Stimulated activated CD4-positive, alpha-beta T cell treated with anti-CD3 and anti-CD28 coated beads, Interleukin-2, amount 100 ng/mL, for 48 hours (primary cell): ENCODE measurements around the gene HMGA1.
"Not testable (repeated sequence)": the region's sequence is repeated elsewhere in the genome, so short reads cannot be mapped to it uniquely, and the experiment has no call there.

Experiments used
- DNase-seq, 2 donors: peaks; one replicate each; pipeline ENCODE4 v3.0.0-alpha.2; 2020

Gene HMGA1

DNA sequence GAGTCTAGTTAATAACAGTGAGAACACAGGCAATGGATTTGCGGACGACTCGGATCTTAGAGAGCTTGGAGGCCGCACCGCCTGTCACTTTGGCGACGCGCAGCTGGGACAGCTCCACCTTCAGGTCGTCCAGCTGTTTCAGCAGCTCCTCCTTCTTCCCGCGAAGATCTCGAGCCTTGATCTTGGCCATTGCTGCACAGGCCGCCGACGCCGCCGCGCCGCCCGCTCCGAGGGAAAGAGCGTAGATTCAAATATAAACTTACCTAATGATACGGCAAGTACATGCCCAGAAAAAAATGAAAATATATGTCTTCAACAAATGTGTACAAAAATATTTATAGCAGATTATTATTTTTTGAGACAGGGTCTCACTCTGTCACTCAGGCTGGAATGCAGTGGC is 26.8 kb downstream of the HMGA1 start:
- DNase-seq, result not testable (repeated sequence)

- no peak for DNase-seq
These were observed 31.1 kb downstream of the HMGA1 start for GRCh38 chr6:34267746-34268145.

DNA sequence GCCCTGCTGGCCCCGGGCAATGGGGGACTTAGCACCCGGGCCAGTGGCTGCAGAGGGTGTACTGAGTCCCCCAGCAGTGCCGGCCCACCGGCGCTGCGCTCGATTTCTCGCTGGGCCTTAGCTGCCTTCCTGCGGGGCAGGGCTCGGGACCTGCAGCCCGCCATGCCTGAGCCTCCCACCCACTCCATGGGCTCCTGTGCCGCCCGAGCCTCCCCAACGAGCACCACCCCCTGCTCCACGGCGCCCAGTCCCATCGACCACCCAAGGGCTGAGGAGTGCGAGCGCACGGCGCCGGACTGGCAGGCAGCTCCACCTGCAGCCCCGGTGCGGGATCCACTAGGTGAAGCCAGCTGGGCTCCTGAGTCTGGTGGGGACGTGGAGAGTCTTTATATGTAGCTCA is 32.5 kb downstream of the HMGA1 start:
- DNase-seq, result not testable (repeated sequence)

DNA sequence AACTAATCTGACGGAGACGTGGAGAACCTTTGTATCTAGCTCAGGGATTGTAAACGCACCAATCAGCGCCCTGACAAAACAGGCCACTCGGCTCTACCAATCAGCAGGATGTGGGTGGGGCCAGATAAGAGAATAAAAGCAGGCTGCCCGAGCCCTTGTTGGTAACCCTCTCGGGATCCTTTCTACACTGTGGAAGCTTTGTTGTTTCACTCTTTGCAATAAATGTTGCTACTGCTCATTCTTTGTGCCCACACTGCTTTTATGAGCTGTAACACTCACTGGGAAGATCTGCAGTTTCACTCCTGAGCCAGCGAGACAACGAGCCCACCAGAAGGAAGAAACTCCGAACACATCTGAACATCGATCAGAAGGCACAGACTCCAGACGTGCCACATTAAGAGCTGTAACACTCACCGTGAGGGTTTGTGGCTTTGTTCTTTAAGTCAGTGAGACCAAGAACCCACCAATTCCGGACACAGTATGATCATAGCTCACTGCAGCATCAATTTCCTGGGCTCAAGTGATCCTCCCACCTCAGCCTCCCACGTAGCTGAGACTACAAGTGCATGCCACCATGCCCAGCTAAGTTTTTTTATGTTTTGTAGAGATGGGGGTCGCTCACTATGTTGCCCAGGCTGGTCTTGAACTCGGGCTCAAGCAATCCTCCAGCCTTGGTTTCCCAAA is 33.1 kb downstream of the HMGA1 start:
- not testable (repeated sequence) for DNase-seq

DNA sequence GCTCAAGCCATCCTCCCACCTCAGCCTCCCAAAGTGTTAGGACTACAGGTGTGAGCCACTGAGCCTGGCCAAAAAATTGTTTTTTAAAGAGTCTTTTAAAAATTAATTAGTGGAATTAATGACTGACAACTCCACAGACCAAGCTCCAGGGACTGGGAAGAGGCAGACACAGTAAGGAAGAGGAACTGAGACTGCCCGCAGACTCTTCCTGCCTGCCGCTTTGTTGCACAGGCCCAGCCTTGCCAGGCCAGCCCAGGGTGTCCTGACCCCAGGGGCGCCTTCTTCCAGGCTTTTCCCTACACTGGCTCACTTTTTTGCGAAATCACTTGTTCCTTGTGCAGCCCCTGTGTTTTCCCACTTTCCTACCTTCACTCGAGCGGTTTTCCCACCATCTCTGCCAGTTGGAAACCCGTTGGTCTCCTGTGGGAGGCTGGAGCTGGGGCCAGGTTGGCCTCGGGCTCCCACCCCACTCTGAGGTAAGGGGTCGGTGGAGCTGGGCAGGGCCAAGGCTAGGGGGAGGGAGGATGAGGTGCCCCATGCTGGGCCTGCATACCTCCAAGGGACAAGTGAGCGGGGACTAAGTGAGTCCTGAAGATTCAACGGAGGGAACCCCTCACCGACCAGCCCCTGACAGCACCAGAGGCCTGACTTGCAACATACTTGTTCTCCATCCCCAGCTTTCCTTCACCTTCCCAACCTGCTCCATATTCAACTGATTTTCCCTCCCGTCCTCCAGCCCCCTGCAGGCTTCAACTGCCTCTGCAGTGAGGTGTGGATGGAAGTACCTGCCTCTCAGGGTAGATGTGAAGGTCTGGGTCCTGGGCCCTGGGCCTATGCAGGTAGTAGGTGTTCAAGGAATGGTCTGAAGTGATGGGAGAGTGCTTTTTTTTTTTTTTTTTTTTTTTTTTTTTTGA is 35.6 kb downstream of the HMGA1 start:
- DNase-seq, result no peak

DNA sequence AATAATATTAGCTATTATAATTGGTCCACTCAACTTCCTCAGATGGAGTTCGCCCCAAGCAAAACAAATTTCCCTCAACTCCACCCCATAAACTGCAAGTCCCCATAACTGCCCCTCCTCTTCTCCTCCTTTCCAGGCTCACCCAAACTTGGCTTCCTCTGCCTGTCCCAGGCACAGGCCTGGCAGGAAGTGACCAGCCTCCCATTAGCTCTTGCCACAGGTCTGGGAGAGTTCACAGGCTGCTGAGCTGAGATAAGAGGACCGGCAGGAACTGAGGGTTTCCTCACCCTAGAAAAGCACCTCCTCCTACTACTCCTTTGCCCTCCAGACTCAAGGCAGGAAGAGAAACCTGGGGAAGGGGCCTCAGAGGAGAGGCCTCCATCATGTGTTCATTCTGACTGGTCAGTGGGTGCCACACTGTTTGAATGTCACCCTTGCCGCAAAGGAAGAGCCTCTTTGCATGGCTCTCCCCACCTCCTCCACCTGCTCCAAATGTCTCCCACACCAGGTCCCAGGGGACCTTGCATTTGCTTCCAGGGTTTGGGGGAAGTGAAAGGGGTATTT is 36.7 kb downstream of the HMGA1 start:
- DNase-seq, result no peak

DNA sequence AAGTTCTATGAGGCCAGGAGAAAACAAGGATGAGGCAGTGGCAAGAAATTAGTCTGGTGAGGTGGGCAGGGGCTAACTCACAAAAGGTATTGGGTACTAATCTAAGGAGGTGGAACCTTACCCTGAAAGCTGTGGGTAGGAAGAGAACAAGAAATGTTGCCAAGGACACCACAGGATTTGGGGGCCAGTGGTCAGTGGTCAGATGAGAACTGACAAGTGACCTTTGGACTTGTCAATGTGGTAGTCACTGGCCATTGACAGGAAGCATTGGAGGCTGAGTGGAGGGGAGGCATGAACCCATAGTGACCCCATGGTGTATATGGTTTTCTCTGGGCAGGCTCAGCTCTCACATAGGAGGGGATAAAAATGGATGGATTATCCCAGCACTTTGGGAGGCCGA is 37.5 kb downstream of the HMGA1 start:
- DNase-seq, result no peak

DNA sequence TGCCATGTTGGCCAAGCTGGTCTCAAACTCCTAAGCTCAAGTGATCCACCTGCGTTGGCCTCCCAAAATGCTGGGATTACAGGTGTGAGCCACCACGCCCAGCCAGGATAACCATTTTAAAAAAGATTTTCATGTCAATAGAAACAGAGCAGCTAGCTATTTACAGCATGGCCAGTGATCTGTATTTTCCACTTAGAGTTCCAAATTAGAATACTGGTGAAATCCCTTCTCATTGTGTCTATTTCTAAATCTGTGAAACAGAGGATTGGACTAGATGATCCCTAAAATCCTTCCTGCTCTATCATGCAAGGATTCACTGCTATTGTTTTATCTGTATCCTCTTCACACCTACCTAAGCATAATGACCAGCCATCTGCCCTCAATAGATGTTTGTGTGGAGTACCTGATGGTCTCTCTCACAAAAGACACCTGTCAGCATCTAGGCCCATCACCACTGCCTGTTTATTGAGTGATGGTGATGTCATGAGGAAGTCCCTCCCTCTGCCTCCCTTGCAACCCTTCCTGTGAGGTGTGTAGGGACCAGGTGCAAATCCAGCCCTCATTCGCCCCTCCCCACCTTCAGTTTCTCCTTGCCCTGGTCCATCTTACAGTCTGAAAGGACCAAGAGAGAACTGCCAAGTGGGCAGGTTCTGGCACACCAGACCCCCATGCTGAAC is 38.6 kb downstream of the HMGA1 start:
- DNase-seq, result no peak

DNA sequence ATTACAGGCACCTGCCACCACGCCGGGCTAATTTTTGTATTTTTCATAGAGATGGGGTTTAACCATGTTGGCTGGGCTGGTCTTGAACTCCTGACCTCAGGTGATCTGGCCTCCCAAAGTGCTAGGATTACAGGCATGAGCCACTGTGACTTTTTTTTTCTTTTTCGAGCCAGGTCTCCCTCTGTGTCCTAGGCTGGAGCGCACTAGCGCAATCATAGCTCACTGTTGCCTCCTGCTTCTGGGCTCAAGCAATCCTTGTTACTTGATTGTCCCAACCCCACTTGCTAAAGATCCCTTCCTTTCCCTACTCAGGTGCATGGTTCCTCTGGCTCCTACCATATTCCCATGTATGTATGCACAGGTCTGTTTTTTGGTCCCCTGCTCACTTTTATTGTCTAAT is 39.5 kb downstream of the HMGA1 start:
- no peak for DNase-seq

DNA sequence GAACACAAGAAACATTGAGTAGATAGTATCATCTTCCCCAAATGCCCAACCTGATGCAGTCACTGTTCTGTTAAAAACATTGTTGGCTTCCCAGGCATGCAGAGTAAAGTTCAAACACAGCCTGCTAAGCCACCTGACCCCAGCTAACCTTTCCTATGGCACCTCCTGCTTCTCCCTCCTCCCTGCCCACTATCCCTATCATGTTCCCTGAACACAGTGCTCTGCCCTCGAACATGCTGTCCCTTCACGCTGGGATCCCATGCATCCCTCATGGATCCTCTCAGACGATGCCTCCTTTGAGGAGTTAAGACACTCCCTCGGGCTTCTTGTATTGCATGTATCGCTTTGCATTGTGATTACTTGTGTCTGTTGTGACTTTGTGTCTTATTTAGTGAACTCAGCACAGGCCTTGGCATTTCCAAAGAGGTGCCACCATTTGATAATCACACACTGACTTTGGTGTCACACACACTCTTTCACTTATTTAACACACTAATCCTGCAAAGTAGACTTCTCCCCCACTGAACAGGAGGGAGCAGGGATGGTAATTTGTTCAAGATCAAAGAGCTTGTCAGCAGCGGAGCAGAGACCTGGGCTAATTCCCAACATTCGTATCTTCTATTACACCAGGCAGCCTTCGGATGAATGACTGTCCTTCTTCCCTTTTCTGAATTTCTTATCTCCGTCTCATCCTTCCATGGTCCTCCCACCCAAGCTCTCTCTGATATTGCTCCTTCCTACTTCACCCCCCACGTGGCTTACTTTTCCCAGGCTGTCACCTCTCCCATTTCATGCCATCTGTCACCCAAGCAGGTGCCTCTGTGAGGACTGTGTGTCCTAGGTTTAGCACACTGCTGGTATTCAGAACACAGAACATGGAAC is 40.4 kb downstream of the HMGA1 start:
- no peak for DNase-seq

GRCh38 chr6:34277763-34278112 is 41.1 kb downstream of the HMGA1 start:
- no peak for DNase-seq

- no peak for DNase-seq
These were observed 42.2 kb downstream of the HMGA1 start for GRCh38 chr6:34278833-34279232.

GRCh38 chr6:34280216-34280615 is 43.5 kb downstream of the HMGA1 start:
- no peak for DNase-seq

DNA sequence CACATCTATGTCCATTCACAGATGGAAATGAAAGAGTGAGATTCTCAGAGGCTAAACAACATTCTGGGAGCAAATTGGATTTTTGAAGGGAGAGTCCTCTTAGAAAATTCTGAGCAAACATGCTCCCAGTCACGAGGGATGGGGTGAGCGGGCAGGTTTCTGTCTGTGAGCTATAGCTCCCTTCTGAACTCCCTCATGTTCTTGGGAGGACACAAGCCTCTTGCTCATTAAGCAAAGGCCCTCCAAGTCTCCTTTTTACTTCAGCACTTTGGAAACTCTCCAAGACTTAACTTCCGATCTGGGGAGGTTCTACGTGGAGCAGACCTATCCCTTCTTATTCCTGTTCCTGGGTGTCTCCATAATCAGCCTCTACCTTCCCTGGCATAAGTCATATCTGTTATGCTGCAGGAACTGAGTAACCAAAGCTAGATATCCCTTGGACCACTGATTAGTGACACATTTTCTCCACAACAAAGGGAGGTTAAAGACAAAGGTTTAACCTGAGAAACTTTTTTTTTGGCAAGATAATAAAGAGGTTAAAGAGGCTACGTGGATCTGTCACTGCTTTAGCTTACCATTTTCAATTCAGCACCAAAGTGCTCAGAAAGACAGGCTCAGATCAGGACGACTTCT is 45.1 kb downstream of the HMGA1 start:
- no peak for DNase-seq

DNA sequence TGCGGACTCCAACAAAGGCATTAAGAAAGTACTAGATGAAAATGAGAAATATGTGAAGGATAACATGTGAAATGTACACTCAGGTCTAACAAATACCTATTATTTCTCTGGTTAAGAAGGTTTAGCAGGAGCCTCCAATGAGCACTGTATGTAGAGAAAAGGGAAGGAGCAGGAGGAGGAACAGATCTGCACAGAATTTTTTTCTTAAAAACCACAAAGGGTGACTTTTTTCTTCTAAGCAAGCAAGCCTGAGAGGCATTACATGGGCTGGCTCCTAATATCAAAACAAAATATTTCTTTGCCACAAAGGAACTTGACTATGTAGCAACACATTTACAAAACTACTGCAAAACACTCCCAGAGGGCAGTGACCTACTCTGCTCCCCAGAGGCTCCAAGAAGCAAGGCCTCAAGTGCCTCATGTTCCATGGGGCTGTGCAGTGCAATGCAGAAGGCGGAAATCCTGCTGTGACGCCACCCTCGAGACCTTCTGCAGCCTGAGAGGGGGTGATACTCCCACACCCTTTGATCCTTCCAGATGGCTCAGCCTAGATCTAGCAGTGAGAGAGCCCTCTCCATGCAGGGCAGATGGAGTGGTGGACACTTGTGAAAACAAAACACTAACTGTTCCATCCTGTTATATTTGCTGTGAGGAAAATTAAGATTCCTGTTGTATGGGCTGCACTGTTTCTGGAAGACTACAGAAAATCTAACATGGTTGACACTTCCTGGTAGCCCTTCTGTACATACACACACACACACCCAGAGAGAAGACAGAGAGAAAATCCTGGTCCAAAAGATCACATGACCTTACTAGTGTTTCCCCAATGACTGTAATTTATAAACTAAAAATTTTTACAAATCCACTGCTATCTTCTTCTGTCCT is 48.1 kb downstream of the HMGA1 start:
- DNase-seq, result no peak

DNA sequence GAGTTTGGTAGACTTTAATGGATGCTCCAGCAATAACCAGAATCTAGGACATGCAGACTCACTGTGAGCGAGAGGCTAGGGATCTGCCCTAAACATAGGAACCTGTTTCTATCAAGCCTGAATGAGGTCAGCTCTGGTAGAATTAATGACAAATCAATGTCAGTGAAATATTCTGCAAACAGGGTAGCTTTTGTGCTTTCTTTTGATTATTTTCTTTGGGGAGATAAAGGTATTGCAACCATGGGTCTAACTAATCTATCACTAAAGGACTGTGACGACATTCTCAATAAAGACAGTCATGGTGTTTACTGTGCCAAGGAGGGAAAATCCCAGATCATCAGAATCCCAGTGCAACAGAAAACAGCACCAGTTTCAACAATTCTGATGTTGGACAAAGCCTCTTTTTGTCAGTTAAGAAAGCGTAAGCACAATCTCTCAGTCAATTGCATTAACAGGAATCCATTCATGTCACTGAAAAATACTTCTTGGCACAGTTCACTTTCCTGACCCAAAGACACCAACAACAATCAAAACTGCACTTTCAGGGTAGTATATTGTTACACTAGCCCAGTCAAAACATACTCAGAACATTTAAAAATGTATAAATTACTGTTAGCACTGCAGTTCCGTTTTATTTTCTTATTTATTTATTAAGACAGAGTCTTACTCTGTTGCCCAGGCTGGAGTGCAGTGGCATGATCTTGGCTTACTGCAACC is 48.9 kb downstream of the HMGA1 start:
- no peak for DNase-seq

GRCh38 chr6:34288581-34288980 is 51.9 kb downstream of the HMGA1 start:
- no peak for DNase-seq

GRCh38 chr6:34289137-34289536 is 52.5 kb downstream of the HMGA1 start:
- no peak for DNase-seq

GRCh38 chr6:34292954-34293353 is 56.3 kb downstream of the HMGA1 start:
- DNase-seq, result no peak

GRCh38 chr6:34295721-34296120 is 59.0 kb downstream of the HMGA1 start:
- DNase-seq, result no peak
